ENCODE data around the gene TMEM30B. TPM values are rescaled to one million over a fixed set of nuclear protein-coding genes. Genes with fewer than 3 reads are reported as not detected.
A peak's percentile ranks its signal among the peaks of the same experiment; 100 is the strongest.

Gene TMEM30B
- total RNA-seq, 1 experiment from 2014 or later = 0.12 TPM

GRCh38 chr14:61264010-61264571 is 17.0 kb downstream of the TMEM30B start:
- no peak for TF ChIP-seq TCF7L2 (IDR thresholded peaks at IDR 0.05; ENCODE audit: borderline replicate concordance, extremely low read depth, insufficient read depth, insufficient read length)
- TF ChIP-seq ZNF274 (IDR thresholded peaks at IDR 0.05; ENCODE audit: low read depth, low read length) = no peak
- TF ChIP-seq ATF3 (IDR thresholded peaks at IDR 0.05) = no peak
- TF ChIP-seq MAX (IDR thresholded peaks at IDR 0.05) = no peak
- no peak for TF ChIP-seq EZH2phosphoT487 (IDR thresholded peaks at IDR 0.05; ENCODE audit: borderline replicate concordance)
- no peak for TF ChIP-seq CEBPB (IDR thresholded peaks at IDR 0.05; ENCODE audit: low read depth)
- no peak for TF ChIP-seq SRF (IDR thresholded peaks at IDR 0.05; ENCODE audit: low read depth)
- no peak for TF ChIP-seq REST (IDR thresholded peaks at IDR 0.05; ENCODE audit: low read depth)
- no peak overlapping the region for H3K4me3 ChIP-seq (replicated peaks in 1 of 2; ENCODE audit: low read depth in 1 of 2, low read length in 2 of 2)
- ATAC-seq = no peak
- H3K4me2 ChIP-seq (ENCODE audit: low read length) = no peak overlapping the region
- H3K27me3 ChIP-seq (ENCODE audit: insufficient read depth, low read length) = no peaks in the 10 kb centered on the region
- H3K9ac ChIP-seq (ENCODE audit: low read length) = no peak overlapping the region
- no peaks in the 10 kb centered on the region for H3K9me2 ChIP-seq (ENCODE audit: insufficient read depth)
- DNase-seq (ENCODE audit: low read depth, low spot score) = no peak
- no peaks in the 10 kb centered on the region for H3K79me2 ChIP-seq (ENCODE audit: insufficient read depth, low read length)
- ChIA-PET CTCF (no interaction called here), RAD21 (ENCODE audit: low non-redundant PET in 1 of 2, low total read pairs in 2 of 2, uncharacterized antibody in 2 of 2, unreplicated experiment in 2 of 2) (no interaction called here), POLR2A (no interaction called here)
- BruUV-seq (replicated peaks) = no TSS peak
- peak overlapping the region; percentile 65 for H2AFZ ChIP-seq (ENCODE audit: low read depth, low read length, poor library complexity, severe bottlenecking)
- no peak overlapping the region for H3K27ac ChIP-seq (ENCODE audit: low read depth, low read length)
- intact Hi-C loops (cut with micrococcal nuclease) = loop anchor here (10.0 kb wide), 1 partner anchor 571 kb away; no protein-coding TSS in a partner anchor
- H3K9me3 ChIP-seq (ENCODE audit: control insufficient read depth in 1 of 2, insufficient read depth in 1 of 2, low read depth in 1 of 2, low read length in 2 of 2) = no peaks in the 10 kb centered on the region
- H3K36me3 ChIP-seq (ENCODE audit: control insufficient read depth in 1 of 2, insufficient read depth in 2 of 2, low read length in 2 of 2) = no peaks in the 10 kb centered on the region
- peaks cover 6 to 10% of the 10 kb centered on the region in 2 experiments; a peak in 3 of 4 replicates for H3K4me1 ChIP-seq (ENCODE audit: control insufficient read depth in 1 of 2, insufficient read depth in 2 of 2, low read length in 2 of 2)
- H4K20me1 ChIP-seq (ENCODE audit: insufficient read depth) = no peaks in the 10 kb centered on the region

Data from HCT116 (cell line).